ENCODE measurements around the gene TFEC. TPM values are rescaled to one million over a fixed set of nuclear protein-coding genes. Genes with fewer than 3 reads are reported as not detected.

The TFEC gene
- total and polyA plus RNA-seq, 2 experiments from 2014 or later, result not detected

GRCh38 chr7:116021237-116021636, 9.3 kb downstream of the TFEC start (continued):
- no peak for TF ChIP-seq ZNF462 (CRISPR knock-in tag; IDR thresholded peaks at IDR 0.05)
- TF ChIP-seq ZNF114 (CRISPR knock-in tag; IDR thresholded peaks at IDR 0.05), result no peak
- no peak for TF ChIP-seq EZH2phosphoT487 (IDR thresholded peaks at IDR 0.05; ENCODE audit: unreplicated experiment)

DNA sequence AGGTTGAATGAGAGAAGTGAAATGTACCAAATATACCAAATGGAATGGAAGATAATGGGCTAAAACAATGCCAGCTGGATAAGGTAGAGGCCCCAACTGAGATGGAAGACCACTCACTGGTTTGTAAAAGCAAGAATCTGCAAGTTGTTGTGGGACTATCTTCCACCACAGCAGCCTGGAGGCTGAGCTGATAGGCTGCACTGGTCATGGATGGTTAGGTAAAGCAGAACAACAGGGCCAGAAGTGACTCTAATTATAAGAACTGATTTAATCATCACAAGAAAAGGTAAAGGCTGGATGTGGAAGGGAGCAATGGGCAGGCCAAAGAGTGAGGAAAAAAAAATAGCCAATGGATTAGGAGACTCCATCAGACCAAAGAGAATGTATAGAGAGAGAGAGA, 11.8 kb downstream of the TFEC start:
- Mint-ChIP-seq H3K36me3 (ENCODE audit: low read depth) (no peaks in the 10 kb centered on the region), H3K4me1 (no peaks in the 10 kb centered on the region), H3K27ac (no peak overlapping the region), H3K27me3 (ENCODE audit: insufficient read depth, low read depth, poor library complexity) (no peaks in the 10 kb centered on the region), H3K9me3 (no peaks in the 10 kb centered on the region), H3K4me3 (no peak overlapping the region)
- Histone ChIP-seq H2AFZ (no peak overlapping the region), H3K27me3 (ENCODE audit: insufficient read depth) (no peaks in the 10 kb centered on the region), H3K79me2 (replicated peaks; ENCODE audit: insufficient read depth) (no peaks in the 10 kb centered on the region), H4K20me1 (replicated peaks; ENCODE audit: insufficient read depth) (no peaks in the 10 kb centered on the region), H3K4me3 (no peak overlapping the region), H3K4me2 (no peak overlapping the region), H3K27ac (ENCODE audit: low read depth) (no peak overlapping the region), H3K9me2 (ENCODE audit: insufficient read depth) (peaks cover 5% of the 10 kb centered on the region; the same call in 1 of the 2 replicates), H3F3A (replicated peaks; ENCODE audit: low read depth) (no peaks in the 10 kb centered on the region), H3K36me3 (ENCODE audit: insufficient read depth) (no peaks in the 10 kb centered on the region), H3K4me1 (ENCODE audit: insufficient read depth) (no peaks in the 10 kb centered on the region)
- DNase-seq (ENCODE audit: low spot score) (no peak), ATAC-seq (no peak)
- no peak for TF ChIP-seq NANOG (IDR thresholded peaks at IDR 0.05; ENCODE audit: borderline replicate concordance)
- TF ChIP-seq JUNB (IDR thresholded peaks at IDR 0.05; ENCODE audit: unreplicated experiment), result no peak
- TF ChIP-seq STAT1 (IDR thresholded peaks at IDR 0.05; ENCODE audit: unreplicated experiment), result no peak
- TF ChIP-seq EZH2 (IDR thresholded peaks at IDR 0.05; ENCODE audit: low read depth, unreplicated experiment), result no peak
- no peak for TF ChIP-seq ZNF331 (CRISPR knock-in tag; IDR thresholded peaks at IDR 0.05; ENCODE audit: low read depth)
- TF ChIP-seq REST (IDR thresholded peaks at IDR 0.05; ENCODE audit: unreplicated experiment), result no peak
- no peak for TF ChIP-seq CTCF (conservative IDR thresholded peaks at IDR 0.05; ENCODE audit: low read depth in 2 of 2)
- no peak for TF ChIP-seq EZH2phosphoT487 (IDR thresholded peaks at IDR 0.05; ENCODE audit: unreplicated experiment)
- TF ChIP-seq ZNF114 (CRISPR knock-in tag; IDR thresholded peaks at IDR 0.05), result no peak

Measured in GM23338 (cell line).